ENCODE measurements around the gene MT1X.

Gene MT1X

GRCh38 chr16:56681939-56682702 lies at the start of gene MT1X:
TSS of gene MT1X (plus strand) at chr16:56682470. CDS start at chr16:56682541, 71 bp downstream.
- peak; percentile 67 to 77 for DNase-seq (ENCODE audit: low read depth in 2 of 2)

GRCh38 chr16:56632848-56633365 lies 49.4 kb upstream of the MT1X start:
- no peak for DNase-seq (ENCODE audit: low read depth in 2 of 2)

GRCh38 chr16:56633535-56633934 lies 48.7 kb upstream of the MT1X start:
- no peak for DNase-seq (ENCODE audit: low read depth in 2 of 2)

- no peak for DNase-seq (ENCODE audit: low read depth in 2 of 2)
Measured at GRCh38 chr16:56634715-56635440, 47.4 kb upstream of the MT1X start.

- no peak for DNase-seq (ENCODE audit: low read depth in 2 of 2)
Measured at GRCh38 chr16:56635441-56635967, 46.8 kb upstream of the MT1X start.

- no peak for DNase-seq (ENCODE audit: low read depth in 2 of 2)
Measured at GRCh38 chr16:56636616-56637413, 45.5 kb upstream of the MT1X start.

GRCh38 chr16:56637814-56638750 lies 44.2 kb upstream of the MT1X start, which contains the start of gene MT1A:
TSS of gene MT1A (plus strand) at chr16:56638666. CDS start at chr16:56638739, 73 bp downstream.
- DNase-seq (ENCODE audit: low read depth in 2 of 2): no peak

GRCh38 chr16:56639045-56639444 lies 43.2 kb upstream of the MT1X start:
- no peak for DNase-seq (ENCODE audit: low read depth in 2 of 2)

GRCh38 chr16:56640076-56640475 lies 42.2 kb upstream of the MT1X start:
- DNase-seq (ENCODE audit: low read depth in 2 of 2): no peak

GRCh38 chr16:56641166-56641565 lies 41.1 kb upstream of the MT1X start:
- DNase-seq (ENCODE audit: low read depth in 2 of 2): no peak

- DNase-seq (ENCODE audit: low read depth in 2 of 2): no peak
Measured at GRCh38 chr16:56643080-56643778, 39.0 kb upstream of the MT1X start.

GRCh38 chr16:56643833-56644232 lies 38.4 kb upstream of the MT1X start:
- DNase-seq (ENCODE audit: low read depth in 2 of 2): no peak

GRCh38 chr16:56645311-56645710 lies 37.0 kb upstream of the MT1X start:
- no peak for DNase-seq (ENCODE audit: low read depth in 2 of 2)

- DNase-seq (ENCODE audit: low read depth in 2 of 2): no peak
Measured at GRCh38 chr16:56645838-56646237, 36.4 kb upstream of the MT1X start.

GRCh38 chr16:56647641-56648431 lies 34.4 kb upstream of the MT1X start:
- no peak for DNase-seq (ENCODE audit: low read depth in 2 of 2)

GRCh38 chr16:56649271-56649670 lies 33.0 kb upstream of the MT1X start:
- no peak for DNase-seq (ENCODE audit: low read depth in 2 of 2)

- DNase-seq (ENCODE audit: low read depth in 2 of 2): no peak
Measured at GRCh38 chr16:56649820-56650219, 32.5 kb upstream of the MT1X start.

GRCh38 chr16:56651586-56651985 lies 30.7 kb upstream of the MT1X start, which contains the start of gene MT1B:
TSS of gene MT1B (plus strand) at chr16:56651886. CDS start at chr16:56651954, 68 bp downstream.
- no peak for DNase-seq (ENCODE audit: low read depth in 2 of 2)

- DNase-seq (ENCODE audit: low read depth in 2 of 2): no peak
Measured at GRCh38 chr16:56652600-56652999, 29.7 kb upstream of the MT1X start.

Data from fibroblast of skin of left biceps (primary cell).